Measurements from ENCODE around the gene SLC25A21. TPM values are rescaled to one million over a fixed set of nuclear protein-coding genes. Genes with fewer than 3 reads are reported as not detected.

SLC25A21 gene
- total RNA-seq, 1 experiment from 2014 or later: 7.1 TPM

- H3K36me3 Mint-ChIP-seq (ENCODE audit: insufficient read depth in 1 of 3, low read depth in 3 of 3): no peaks in the 10 kb centered on the region; a peak in 1 of 7 replicates
- H3K27me3 Mint-ChIP-seq (ENCODE audit: low read depth): no peaks in the 10 kb centered on the region
- H4K5ac ChIP-seq (ENCODE audit: insufficient read length, low read depth, low read length): no peak overlapping the region
- no peak overlapping the region for H3K18ac ChIP-seq (ENCODE audit: insufficient read length, low read depth, low read length)
- DNase-seq: no peak
- no peak overlapping the region for H3K4me3 Mint-ChIP-seq
- H3K27ac Mint-ChIP-seq: no peak overlapping the region
- no peak overlapping the region for H2AFZ ChIP-seq (ENCODE audit: low read length)
- H3K23me2 ChIP-seq (ENCODE audit: insufficient read length, low read depth, low read length, poor library complexity, severe bottlenecking): no peaks in the 10 kb centered on the region
- no peak overlapping the region for H3K23ac ChIP-seq (ENCODE audit: insufficient read length, low read depth, low read length)
- no peak overlapping the region for H3K14ac ChIP-seq (ENCODE audit: insufficient read depth, low read length)
- peaks cover 20 to 24% of the 10 kb centered on the region in 2 experiments for H3K4me1 Mint-ChIP-seq
- no peak overlapping the region for H4K8ac ChIP-seq (replicated peaks; ENCODE audit: insufficient read length, low read depth, low read length)
- no peaks in the 10 kb centered on the region for H3K27me3 ChIP-seq (ENCODE audit: insufficient read depth, low read length)
- no peak overlapping the region for H2BK15ac ChIP-seq (ENCODE audit: low read depth, low read length)
- H3K56ac ChIP-seq (ENCODE audit: insufficient read length, low read depth, low read length): no peak overlapping the region
- H4K20me1 ChIP-seq (ENCODE audit: control insufficient read depth, insufficient read depth, insufficient read length): no peaks in the 10 kb centered on the region
- no peaks in the 10 kb centered on the region for H3K79me2 ChIP-seq (ENCODE audit: insufficient read depth, low read length)
- H3K9me3 Mint-ChIP-seq: no peaks in the 10 kb centered on the region
- H3K4me1 ChIP-seq (ENCODE audit: insufficient read depth, low read length): no peaks in the 10 kb centered on the region; the same call in 1 of the 2 replicates
- no peak overlapping the region for H2BK20ac ChIP-seq (ENCODE audit: low read depth, low read length, poor library complexity, severe bottlenecking)
- H3K4me2 ChIP-seq (ENCODE audit: insufficient read depth, insufficient read length, low read length): no peak overlapping the region
- no peak overlapping the region for H3K4ac ChIP-seq (ENCODE audit: low read depth, low read length)
- H3K9ac ChIP-seq (ENCODE audit: extremely low read depth, insufficient read length, low read length): no peak overlapping the region
- WGBS (ENCODE audit: extremely low coverage, insufficient read length, low lambda C conversion rate): no CpG with 5 or more reads among the region's 3 CpGs
- no peaks in the 10 kb centered on the region for H3K9me3 ChIP-seq (ENCODE audit: control insufficient read depth, low read depth, low read length)
- no peak overlapping the region for H2BK120ac ChIP-seq (ENCODE audit: low read depth, low read length, poor library complexity, severe bottlenecking)
- H2BK5ac ChIP-seq (ENCODE audit: insufficient read length, low read length): no peak overlapping the region
- no peak for TF ChIP-seq CTCF (conservative IDR thresholded peaks at IDR 0.05)
- no peak overlapping the region for H3T11ph ChIP-seq (ENCODE audit: low read length)
- no peak overlapping the region for H2AK5ac ChIP-seq (ENCODE audit: insufficient read length, low read length)
- H4K91ac ChIP-seq (ENCODE audit: insufficient read length, low read depth, low read length): no peak overlapping the region
- no peak overlapping the region for H2BK12ac ChIP-seq (ENCODE audit: insufficient read length, low read depth, low read length)
- H3K79me1 ChIP-seq (ENCODE audit: insufficient read depth, low read depth, low read length, poor library complexity, severe bottlenecking): no peaks in the 10 kb centered on the region
- no peak overlapping the region for H3K27ac ChIP-seq (ENCODE audit: insufficient read length, low read depth, low read length)
Measured at GRCh38 chr14:36829547-36829946, 342.9 kb downstream of the SLC25A21 start.

Measured in H9 (cell line).